ENCODE measurements around the gene SRXN1. TPM values are rescaled to one million over a fixed set of nuclear protein-coding genes. Genes with fewer than 3 reads are reported as not detected.
A peak's percentile ranks its signal among the peaks of the same experiment; 100 is the strongest.

The SRXN1 gene
- 100 to 1,000 TPM in 2 of 4 donors, 10 to 100 TPM in 2; 54.3 to 212 (median 135) TPM for total RNA-seq

- intact Hi-C loops (cut with DNase I): no loop called here
- H3K36me3 ChIP-seq: peaks cover 13 to 21% of the 10 kb centered on the region in 2 donors
- no peaks in the 10 kb centered on the region for H3K9me3 ChIP-seq
- H3K4me3 ChIP-seq (replicated peaks in 1 of 3): peak within 1 kb of the TSS; percentile 36 to 77 (median 55)
- 2 to 10% methylated on average over 4 to 12 of the region's 74 CpGs for WGBS, 2 donors
- H3K4me1 ChIP-seq: peaks cover 12 to 19% of the 10 kb centered on the region in 2 donors
- TF ChIP-seq POLR2A (IDR thresholded peaks at IDR 0.05) (peak; percentile 30 to 78), CTCF (IDR thresholded peaks at IDR 0.05) (peak in 4 of 6 experiments; percentile 30 to 65 (median 55))
- DNase-seq: peak; percentile 93 to 94
- peak within 1 kb of the TSS; percentile 73 to 88 (median 81) for H3K27ac ChIP-seq
- H3K27me3 ChIP-seq: no peaks in the 10 kb centered on the region
Measured at GRCh38 chr20:653110-653589, at the start of gene SRXN1. TSS of gene SRXN1 (minus strand) at chr20:653200. CDS start at chr20:653185, 15 bp downstream.

GRCh38 chr20:701401-702129 is 48.6 kb upstream of the SRXN1 start:
- no peak for DNase-seq
- H3K4me3 ChIP-seq (replicated peaks in 1 of 3): no peak overlapping the region
- no peaks in the 10 kb centered on the region for H3K36me3 ChIP-seq
- TF ChIP-seq CTCF (IDR thresholded peaks at IDR 0.05): no peak
- TF ChIP-seq POLR2A (IDR thresholded peaks at IDR 0.05): no peak
- intact Hi-C loops (cut with DNase I): no loop called here
- no peaks in the 10 kb centered on the region for H3K9me3 ChIP-seq
- 50 to 61% methylated on average over 6 of the region's 6 CpGs for WGBS, 2 donors
- no peaks in the 10 kb centered on the region for H3K4me1 ChIP-seq
- no peak overlapping the region for H3K27ac ChIP-seq
- no peaks in the 10 kb centered on the region for H3K27me3 ChIP-seq

- H3K9me3 ChIP-seq: no peaks in the 10 kb centered on the region
- no peak for TF ChIP-seq POLR2A (IDR thresholded peaks at IDR 0.05)
- no peak for TF ChIP-seq CTCF (IDR thresholded peaks at IDR 0.05)
- no peaks in the 10 kb centered on the region for H3K27me3 ChIP-seq
- H3K27ac ChIP-seq: no peak overlapping the region
- WGBS, 2 donors: 50 to 62% methylated on average over 5 to 9 of the region's 10 CpGs
- DNase-seq: no peak
- H3K4me3 ChIP-seq (replicated peaks in 1 of 3): no peak overlapping the region
- no peaks in the 10 kb centered on the region for H3K4me1 ChIP-seq
- H3K36me3 ChIP-seq: no peaks in the 10 kb centered on the region
- intact Hi-C loops (cut with DNase I): no loop called here
Measured at GRCh38 chr20:699811-700338, 46.9 kb upstream of the SRXN1 start.

- WGBS, 2 donors: 58 to 62% methylated on average over 6 of the region's 6 CpGs
- DNase-seq: no peak
- no peaks in the 10 kb centered on the region for H3K36me3 ChIP-seq
- H3K4me3 ChIP-seq (replicated peaks in 1 of 3): no peak overlapping the region
- no peak overlapping the region for H3K27ac ChIP-seq
- no peaks in the 10 kb centered on the region for H3K27me3 ChIP-seq
- H3K4me1 ChIP-seq: no peaks in the 10 kb centered on the region
- no peak for TF ChIP-seq POLR2A (IDR thresholded peaks at IDR 0.05)
- no peak for TF ChIP-seq CTCF (IDR thresholded peaks at IDR 0.05)
- no peaks in the 10 kb centered on the region for H3K9me3 ChIP-seq
- intact Hi-C loops (cut with DNase I): no loop called here
Measured at GRCh38 chr20:699342-699741, 46.3 kb upstream of the SRXN1 start.

- intact Hi-C loops (cut with DNase I): no loop called here
- Histone ChIP-seq H3K27ac (no peak overlapping the region), H3K9me3 (no peaks in the 10 kb centered on the region), H3K4me3 (replicated peaks in 1 of 3) (no peak overlapping the region), H3K4me1 (no peaks in the 10 kb centered on the region), H3K27me3 (no peaks in the 10 kb centered on the region), H3K36me3 (no peaks in the 10 kb centered on the region)
- 66 to 69% methylated on average over 6 of the region's 6 CpGs for WGBS, 2 donors
- no peak for DNase-seq
- TF ChIP-seq CTCF (IDR thresholded peaks at IDR 0.05) (no peak), POLR2A (IDR thresholded peaks at IDR 0.05) (no peak)
Measured at GRCh38 chr20:698276-698675, 45.3 kb upstream of the SRXN1 start.

All from thyroid gland (tissue), 4 donors.